ACC112 (cell line): ENCODE measurements around the gene ATP2A3.
A peak's percentile ranks its signal among the peaks of the same experiment; 100 is the strongest.

Source experiments
- H2AFZ ChIP-seq: fragments of 200-600 bp; sonication (generic); one replicate; pipeline ENCODE4 v1.6.0; 2017; ENCODE audit warnings: antibody characterized with exemption, low read length; ENCODE audit not compliant: unreplicated experiment
- H3K27ac ChIP-seq: fragments of 200-600 bp; sonication (generic); 2 replicates; pipeline ENCODE4 v1.5.1; 2014; ENCODE audit warnings: low read depth, mild to moderate bottlenecking, antibody characterized with exemption, low read length, moderate library complexity
- H3K27me3 ChIP-seq: fragments of 200-600 bp; sonication (generic); 2 replicates; pipeline ENCODE4 v1.6.1; 2014; ENCODE audit warnings: mild to moderate bottlenecking, antibody characterized with exemption, low read length, moderate library complexity, mixed read lengths; ENCODE audit not compliant: insufficient read depth
- H3K36me3 ChIP-seq: fragments of 200-600 bp; sonication (generic); 2 replicates; pipeline ENCODE4 v1.6.1; 2016; ENCODE audit warnings: mild to moderate bottlenecking, antibody characterized with exemption, low read length, moderate library complexity, mixed read lengths; ENCODE audit not compliant: insufficient read depth
- H3K4me1 ChIP-seq: fragments of 200-600 bp; sonication (generic); one replicate; pipeline ENCODE4 v1.6.1; 2016; ENCODE audit warnings: low read length, mixed read lengths; ENCODE audit not compliant: insufficient read depth, unreplicated experiment, control insufficient read depth
- H3K4me3 ChIP-seq: fragments of 200-600 bp; sonication (generic); 2 replicates; pipeline ENCODE4 v1.5.1; 2014; ENCODE audit warnings: mild to moderate bottlenecking, low read depth, low read length
- H3K79me2 ChIP-seq: fragments of 200-600 bp; sonication (generic); one replicate; pipeline ENCODE4 v1.6.0; 2016; ENCODE audit warnings: low read length; ENCODE audit not compliant: control insufficient read depth, unreplicated experiment, insufficient read depth

Gene ATP2A3

DNA sequence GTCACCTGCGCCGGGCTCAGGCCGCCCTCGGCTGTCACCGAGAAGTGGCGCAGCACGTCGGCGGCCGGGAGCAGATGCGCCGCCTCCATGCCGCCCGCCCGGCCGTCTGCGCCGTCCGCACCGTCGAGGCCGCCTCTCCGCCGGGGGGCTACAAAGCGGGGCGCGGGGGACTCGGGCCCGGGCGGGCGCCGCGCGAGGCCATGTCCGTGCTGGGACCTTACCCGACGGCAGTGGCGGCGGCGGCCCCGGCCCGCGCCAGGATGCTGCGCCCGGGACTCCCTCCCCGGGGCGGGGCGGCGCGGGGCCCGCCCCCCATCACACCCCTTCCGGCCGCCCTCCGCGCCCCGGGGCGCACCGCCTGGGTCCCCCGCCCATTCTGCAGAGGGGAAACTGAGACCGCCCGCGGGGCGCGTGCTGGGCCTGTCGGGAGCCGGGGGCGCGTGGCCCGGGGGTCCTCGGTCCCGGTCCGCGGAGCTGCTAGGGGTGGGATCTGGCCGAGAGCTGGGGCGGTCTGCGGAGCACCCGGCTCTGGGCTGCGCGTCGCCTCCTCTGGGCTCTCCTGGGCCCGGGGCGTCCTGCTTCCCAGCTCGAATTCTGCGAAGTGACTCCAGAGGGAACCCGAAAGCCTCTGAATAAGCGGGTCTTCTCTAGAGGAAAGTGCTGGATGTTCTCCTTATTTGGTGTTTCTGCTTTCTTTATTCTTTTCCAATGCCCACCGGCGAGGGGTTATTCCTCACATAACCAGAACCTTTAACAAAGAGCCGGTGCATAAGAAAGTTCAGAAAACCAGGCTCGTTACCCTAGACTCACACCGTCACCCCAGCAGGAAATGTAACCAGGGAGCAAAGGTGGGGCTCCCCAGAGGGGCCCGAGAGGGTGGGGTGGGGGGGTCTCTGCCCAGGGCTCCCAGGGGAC, at the start of gene ATP2A3:
TSS of gene ATP2A3 (minus strand) at position 235 of the 915 bp plus-strand sequence. CDS start at position 89, 146 bp downstream.
- no peaks in the 10 kb centered on the region for H3K36me3 ChIP-seq
- H3K27ac ChIP-seq, result no peak within 1 kb of the TSS
- peak within 1 kb of the TSS; percentile 48 for H2AFZ ChIP-seq
- H3K4me3 ChIP-seq, result peak within 1 kb of the TSS; percentile 69
- peaks cover 3% of the 10 kb centered on the region for H3K4me1 ChIP-seq
- peaks cover 30% of the 10 kb centered on the region for H3K27me3 ChIP-seq
- H3K79me2 ChIP-seq, result no peaks in the 10 kb centered on the region

DNA sequence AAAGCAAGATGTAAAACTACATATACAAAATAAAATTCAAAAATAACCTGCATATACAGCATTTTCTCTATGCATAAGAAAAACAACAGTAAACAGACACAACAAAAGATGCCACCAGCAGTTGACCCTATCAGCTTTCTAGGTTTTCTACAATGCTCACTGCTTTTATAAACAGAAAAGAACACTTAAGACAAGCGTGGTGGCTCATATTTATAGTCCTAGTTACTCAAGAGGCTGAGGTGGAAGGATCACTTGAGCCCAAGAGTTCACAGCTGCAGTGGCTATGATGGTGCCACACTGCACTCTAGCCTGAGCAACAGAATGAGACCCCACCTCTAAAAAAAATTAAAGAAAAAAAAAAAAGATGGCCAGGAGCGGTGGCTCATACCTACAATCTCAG, 46.5 kb upstream of the ATP2A3 start:
- no peak overlapping the region for H3K27ac ChIP-seq
- H3K27me3 ChIP-seq, result no peaks in the 10 kb centered on the region
- no peak overlapping the region for H3K4me3 ChIP-seq
- no peak overlapping the region for H2AFZ ChIP-seq
- H3K79me2 ChIP-seq, result no peaks in the 10 kb centered on the region
- peaks cover 18% of the 10 kb centered on the region for H3K36me3 ChIP-seq
- no peaks in the 10 kb centered on the region for H3K4me1 ChIP-seq

DNA sequence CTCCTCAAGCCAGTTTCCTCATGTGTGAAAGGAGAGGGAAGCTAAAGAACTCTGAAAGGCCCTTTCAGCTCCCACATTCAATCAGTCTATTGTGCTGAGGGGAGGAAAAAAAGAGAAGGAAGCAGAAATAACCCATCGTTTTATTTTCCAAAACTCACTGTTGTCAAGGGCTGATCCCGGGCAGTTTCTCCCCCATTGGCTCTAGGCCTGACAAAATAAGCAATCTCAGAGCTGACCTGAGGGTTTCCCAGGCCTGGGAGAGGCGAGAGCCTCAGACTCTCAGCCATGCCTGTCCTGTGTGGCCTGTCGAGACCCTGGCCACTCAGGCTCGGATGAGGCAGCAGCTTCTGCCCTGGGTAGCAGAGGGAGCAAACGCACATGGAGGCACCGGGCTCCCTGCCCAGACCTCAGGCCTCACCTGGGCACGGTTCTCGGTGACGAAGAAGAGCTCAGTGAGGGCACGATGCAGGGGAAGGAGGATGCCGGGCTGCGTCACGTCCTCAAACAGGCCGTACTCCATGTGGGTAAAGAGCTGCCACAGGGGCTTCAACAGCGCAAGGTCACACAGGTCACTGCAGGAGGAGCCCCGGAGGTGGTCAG, 45.0 kb upstream of the ATP2A3 start:
- H3K4me1 ChIP-seq, result no peaks in the 10 kb centered on the region
- no peaks in the 10 kb centered on the region for H3K27me3 ChIP-seq
- H2AFZ ChIP-seq, result no peak overlapping the region
- H3K27ac ChIP-seq, result no peak overlapping the region
- no peak overlapping the region for H3K4me3 ChIP-seq
- no peaks in the 10 kb centered on the region for H3K79me2 ChIP-seq
- peaks cover 17% of the 10 kb centered on the region; the same call in 1 of the 2 replicates for H3K36me3 ChIP-seq

DNA sequence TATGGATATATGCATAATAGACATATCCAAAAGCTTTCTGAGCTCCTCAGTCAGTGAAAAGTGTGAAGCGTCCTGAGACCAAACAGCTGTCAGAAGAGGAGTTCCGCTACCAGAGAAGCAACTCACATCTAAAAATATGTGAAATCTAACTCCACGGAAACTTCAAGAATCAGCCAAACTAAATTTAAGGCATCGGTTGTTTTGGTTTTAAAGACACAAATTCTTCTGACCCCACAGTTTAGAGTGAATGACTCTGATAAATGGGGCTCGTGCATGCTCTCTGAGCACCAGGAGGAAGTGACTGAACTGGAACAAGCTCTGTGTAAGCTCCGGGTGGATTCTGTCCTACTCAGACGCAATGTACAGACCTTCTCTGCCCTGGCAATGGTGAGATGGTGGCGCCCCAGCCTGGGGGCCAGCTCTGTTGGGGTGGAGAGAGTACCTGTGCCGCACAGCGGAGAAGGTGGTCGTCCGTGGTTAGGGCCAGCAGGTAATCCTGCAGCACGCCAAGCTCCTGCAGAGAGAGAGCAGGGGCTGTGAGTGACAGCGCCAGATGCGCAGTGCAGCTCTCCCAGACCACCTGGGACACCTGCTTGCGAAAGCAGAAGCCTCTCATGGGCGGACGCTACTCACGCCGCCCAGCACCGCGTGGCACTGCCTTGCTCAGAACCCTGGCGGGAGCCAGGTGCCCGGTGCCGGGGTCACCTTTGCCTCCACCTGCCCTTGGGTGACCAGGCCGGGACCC, 44.4 kb upstream of the ATP2A3 start:
- Histone ChIP-seq H2AFZ (no peak overlapping the region), H3K4me3 (no peak overlapping the region), H3K27me3 (no peaks in the 10 kb centered on the region), H3K36me3 (peaks cover 10% of the 10 kb centered on the region; the same call in 1 of the 2 replicates), H3K27ac (no peak overlapping the region), H3K4me1 (no peaks in the 10 kb centered on the region), H3K79me2 (no peaks in the 10 kb centered on the region)

DNA sequence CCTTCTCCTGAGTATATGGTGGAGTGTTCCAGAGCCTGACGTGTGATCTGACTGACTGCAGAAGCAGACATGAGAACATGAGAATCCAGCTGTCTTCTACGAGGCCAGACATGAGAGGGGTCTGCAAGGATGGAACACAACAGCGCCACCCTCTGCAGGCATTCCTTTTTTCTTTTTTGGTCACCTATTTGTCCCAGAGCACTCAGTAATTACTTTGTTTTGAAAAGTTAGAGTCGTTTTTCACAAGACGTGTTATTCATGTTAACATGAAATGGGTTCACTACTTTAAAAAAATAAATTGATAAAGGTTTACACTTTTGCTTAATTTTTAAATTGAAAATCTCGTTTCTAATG, 43.8 kb upstream of the ATP2A3 start:
- Histone ChIP-seq H3K4me1 (no peaks in the 10 kb centered on the region), H3K27me3 (no peaks in the 10 kb centered on the region), H3K36me3 (peaks cover 10% of the 10 kb centered on the region; the same call in 1 of the 2 replicates), H3K27ac (no peak overlapping the region), H3K4me3 (no peak overlapping the region), H2AFZ (no peak overlapping the region), H3K79me2 (no peaks in the 10 kb centered on the region)

DNA sequence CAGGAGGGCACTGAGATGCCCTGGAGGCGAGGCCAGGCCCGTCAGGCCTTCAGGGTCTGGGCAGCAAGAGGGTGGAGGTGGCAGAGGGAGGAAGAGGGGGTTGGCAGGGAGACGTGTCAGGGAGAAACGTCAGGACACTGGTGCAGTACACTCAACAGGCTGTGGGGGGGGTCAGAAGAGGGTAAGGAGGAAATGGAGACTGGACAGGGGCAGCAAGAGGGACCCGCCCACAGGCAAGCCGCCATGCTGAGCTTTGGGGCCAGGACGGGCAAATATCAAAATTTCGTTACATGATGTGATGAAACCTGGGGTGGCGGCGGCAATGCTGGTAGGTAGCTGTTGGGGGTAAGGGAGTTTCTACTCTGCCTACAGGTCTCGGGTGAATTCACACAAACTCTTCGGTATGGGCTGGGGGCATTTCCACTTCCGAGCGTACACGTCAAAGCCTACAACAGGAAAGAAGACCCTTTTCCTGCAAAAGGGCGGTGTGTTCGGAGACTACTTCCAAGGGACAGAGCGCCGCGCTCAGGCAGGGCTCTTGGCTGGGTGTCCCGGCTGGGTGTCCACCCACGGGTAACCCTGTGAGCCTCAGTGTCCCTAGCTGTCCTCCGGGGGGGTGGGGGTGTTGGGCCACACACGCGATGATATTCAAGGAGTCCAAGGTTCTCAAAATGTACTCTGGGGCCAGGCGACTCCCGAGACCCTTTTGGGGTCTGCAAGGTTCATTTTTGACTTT, 43.3 kb upstream of the ATP2A3 start:
- H3K79me2 ChIP-seq, result no peaks in the 10 kb centered on the region
- no peak overlapping the region for H2AFZ ChIP-seq
- no peak overlapping the region for H3K27ac ChIP-seq
- H3K4me3 ChIP-seq, result no peak overlapping the region
- H3K27me3 ChIP-seq, result no peaks in the 10 kb centered on the region
- H3K36me3 ChIP-seq, result peaks cover 10% of the 10 kb centered on the region; the same call in 1 of the 2 replicates
- H3K4me1 ChIP-seq, result no peaks in the 10 kb centered on the region

DNA sequence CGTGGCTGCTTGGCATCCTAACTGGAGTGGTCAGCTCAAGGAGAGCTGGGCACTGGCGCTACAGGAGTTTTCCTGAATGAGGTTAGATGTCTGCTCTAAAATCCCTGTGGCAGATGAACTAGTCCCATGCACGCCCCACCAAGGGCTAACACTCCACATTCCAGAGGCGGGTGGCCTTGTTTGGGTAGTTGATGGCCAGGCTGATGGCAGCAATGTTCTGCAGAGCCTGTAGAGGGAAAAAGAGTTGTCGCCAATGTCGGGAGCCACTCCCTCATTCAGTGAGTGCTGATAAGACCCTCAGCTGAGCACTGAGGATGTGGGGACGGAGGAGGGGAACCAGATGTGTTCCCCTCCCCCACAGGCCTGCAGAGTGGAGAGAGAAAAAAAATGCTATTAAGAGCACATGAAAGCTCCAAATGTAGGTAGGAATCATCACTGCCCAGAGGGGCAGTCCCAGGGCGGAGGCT, 42.5 kb upstream of the ATP2A3 start:
- no peak overlapping the region for H3K4me3 ChIP-seq
- no peak overlapping the region for H3K27ac ChIP-seq
- H3K4me1 ChIP-seq, result peaks cover 5% of the 10 kb centered on the region

DNA sequence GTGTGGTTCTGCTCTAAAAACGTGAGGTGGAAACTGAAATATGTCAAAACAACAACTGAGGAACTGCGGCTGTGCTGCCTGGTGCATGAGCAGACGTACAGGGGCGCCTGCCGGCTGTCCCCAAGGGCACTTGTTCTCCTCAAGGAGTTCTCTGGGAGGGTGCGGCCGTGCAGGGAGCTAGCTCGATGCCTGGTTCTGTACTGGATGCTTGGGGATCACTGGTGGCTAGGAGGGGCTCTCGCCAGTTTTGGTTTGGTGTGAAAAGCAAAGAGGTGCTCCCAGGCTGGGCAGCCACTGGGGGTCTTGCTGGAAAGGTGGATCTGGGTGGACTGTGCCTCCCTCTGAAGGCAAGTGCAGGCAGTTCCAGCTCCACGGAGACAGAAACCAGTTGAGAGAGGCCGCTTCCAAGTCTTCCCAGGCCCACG, 41.9 kb upstream of the ATP2A3 start:
- Histone ChIP-seq H2AFZ (no peak overlapping the region), H3K36me3 (peaks cover 10% of the 10 kb centered on the region; the same call in 1 of the 2 replicates)

More for the DNA sequence above, 42.5 kb upstream of the ATP2A3 start:
- H3K36me3 ChIP-seq, result peaks cover 10% of the 10 kb centered on the region; the same call in 1 of the 2 replicates
- H2AFZ ChIP-seq, result no peak overlapping the region
- no peaks in the 10 kb centered on the region for H3K27me3 ChIP-seq
- no peaks in the 10 kb centered on the region for H3K79me2 ChIP-seq

DNA sequence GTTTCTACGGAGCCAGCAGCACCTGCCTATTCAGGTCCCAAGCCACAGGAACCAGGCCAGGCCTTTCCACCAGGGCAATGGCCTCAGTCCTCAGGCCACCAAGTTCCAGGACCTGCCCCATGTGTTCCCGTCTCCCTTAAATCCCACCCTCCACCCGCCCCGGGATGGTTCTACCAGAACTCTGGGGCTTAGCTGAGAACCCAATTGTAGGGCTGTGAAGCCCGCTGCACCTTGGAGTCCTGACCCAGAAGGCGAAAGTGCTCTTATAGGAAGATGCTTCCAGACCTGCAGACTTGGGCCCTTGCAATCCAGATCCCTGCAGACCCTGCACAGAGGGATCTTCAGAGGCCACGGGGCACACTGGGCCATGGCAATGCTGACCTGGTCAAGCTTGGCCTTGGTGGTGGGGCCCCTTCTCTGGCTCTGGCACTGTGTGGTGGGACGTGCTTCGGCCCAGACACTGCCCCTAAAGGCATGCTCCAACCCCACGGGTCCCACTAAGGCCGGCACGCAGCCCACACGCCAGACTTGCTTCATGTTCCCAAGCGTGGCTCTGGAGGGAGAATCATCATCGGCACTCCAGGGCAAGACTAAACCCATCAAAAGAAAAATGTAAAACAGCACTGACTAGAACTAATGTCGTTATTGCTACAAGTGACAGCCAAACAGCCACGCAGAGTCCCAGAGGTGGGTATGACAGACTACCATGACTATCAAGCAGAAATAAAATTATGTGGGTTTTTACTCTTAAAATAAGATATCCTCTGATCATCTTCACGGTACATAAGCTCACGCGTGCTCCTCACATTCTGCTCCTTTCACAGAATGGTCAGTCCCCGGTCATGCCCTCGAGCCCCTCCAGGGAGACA, 41.3 kb upstream of the ATP2A3 start:
- Histone ChIP-seq H3K4me1 (peaks cover 8% of the 10 kb centered on the region), H2AFZ (no peak overlapping the region), H3K27ac (no peak overlapping the region), H3K36me3 (peaks cover 10% of the 10 kb centered on the region; the same call in 1 of the 2 replicates), H3K27me3 (no peaks in the 10 kb centered on the region), H3K4me3 (no peak overlapping the region), H3K79me2 (no peaks in the 10 kb centered on the region)

More for the DNA sequence above, 41.9 kb upstream of the ATP2A3 start:
- Histone ChIP-seq H3K4me3 (no peak overlapping the region), H3K79me2 (no peaks in the 10 kb centered on the region), H3K4me1 (peaks cover 8% of the 10 kb centered on the region), H3K27me3 (no peaks in the 10 kb centered on the region), H3K27ac (no peak overlapping the region)
